HG03280 (cell line): ENCODE results near the gene PDZD8.

ENCODE experiments used
- ATAC-seq: cut with Tn5 transposase; IDR thresholded peaks from one replicate; pipeline ENCODE4 v1.9.1; 2021; ENCODE audit warnings: mild to moderate bottlenecking, moderate library complexity; ENCODE audit not compliant: unreplicated experiment

PDZD8 gene

DNA sequence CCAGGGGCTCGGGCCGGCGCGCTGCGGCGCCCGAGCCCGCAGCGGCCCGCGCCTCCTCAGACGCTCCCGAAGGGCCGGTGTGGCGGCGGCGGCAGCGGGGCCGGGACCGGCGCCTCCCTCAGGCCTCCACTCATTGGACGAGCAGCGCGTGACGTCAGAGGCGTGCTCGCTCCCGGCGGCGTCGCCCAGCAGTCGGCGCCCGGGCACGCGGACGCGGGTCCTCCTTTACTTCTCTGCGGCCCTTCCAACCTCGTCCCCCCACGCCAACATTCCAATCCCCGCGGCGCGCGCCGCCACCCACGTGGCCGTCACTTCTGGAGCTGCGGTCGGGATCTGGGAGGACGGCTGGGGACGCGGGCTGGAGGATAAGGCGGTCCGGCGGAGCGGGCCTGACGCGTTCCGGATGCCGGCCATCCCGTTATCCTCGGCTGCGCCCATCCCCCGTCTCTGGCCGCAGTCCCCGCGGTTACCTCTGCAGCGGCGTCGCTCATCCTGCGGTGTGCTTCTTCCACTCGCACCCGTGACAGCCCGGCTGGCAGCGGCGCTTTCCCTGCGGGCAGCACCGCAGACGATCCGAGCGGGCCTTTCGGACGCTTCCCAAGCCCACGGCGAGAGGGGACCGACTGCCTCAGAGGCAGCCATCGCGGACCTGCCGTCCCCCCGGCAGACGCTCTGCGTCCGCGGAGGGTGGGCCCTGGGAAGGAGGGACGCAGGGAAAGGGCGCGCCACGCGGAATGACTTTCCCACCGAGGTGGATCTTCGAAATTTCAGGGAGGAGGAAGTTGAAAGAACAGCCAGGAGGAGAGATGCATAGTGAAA is at the start of gene PDZD8:
Gene PDZD8 (minus strand): TSS at position 81 of the 819 bp plus-strand sequence. CDS start 213 bp downstream, outside the sequence.
- ATAC-seq = peak; percentile 90

DNA sequence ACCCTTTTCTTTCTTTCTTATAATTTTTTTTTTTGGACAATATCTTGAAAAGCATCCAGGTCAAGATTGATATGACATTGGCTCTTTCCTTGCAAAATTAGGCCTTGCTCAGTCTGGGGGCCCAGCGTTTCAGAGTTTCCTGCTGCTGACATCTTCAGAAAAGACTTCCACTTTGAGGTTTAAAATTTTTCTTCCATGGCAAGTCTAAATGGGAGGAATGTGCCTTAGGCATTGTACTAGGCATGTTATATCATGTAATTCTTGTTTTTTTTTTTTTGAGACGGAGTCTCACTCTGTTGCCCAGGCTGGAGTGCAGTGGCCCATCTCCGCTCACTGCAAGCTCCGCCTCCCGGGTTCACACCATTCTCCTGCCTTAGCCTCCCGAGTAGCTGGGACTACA is 48.9 kb upstream of the PDZD8 start:
- ATAC-seq = no peak

- no peak for ATAC-seq
These were observed 46.7 kb upstream of the PDZD8 start for GRCh38 chr10:117421985-117422384.

DNA sequence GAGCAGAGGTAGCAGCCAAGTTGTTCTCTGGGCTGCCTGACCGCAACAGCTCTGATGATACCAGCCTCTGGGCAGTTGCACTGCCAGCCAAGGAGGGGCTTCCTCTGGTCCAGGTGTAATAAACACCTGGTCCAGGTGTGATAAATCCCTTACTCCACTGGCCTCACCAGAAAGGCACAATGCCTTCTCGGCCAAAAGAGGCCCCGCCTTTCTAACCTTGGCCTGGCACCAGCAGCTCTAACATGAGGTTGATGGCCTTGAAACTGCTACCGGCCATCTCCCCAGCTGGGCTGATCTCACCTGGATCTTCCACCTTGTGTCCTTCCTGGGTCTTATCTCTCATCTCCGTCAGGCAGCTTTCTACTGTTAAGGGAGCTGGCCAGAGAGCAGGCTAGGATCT is 45.5 kb upstream of the PDZD8 start:
- no peak for ATAC-seq

- no peak for ATAC-seq
These were observed 44.7 kb upstream of the PDZD8 start for GRCh38 chr10:117419921-117420320.

DNA sequence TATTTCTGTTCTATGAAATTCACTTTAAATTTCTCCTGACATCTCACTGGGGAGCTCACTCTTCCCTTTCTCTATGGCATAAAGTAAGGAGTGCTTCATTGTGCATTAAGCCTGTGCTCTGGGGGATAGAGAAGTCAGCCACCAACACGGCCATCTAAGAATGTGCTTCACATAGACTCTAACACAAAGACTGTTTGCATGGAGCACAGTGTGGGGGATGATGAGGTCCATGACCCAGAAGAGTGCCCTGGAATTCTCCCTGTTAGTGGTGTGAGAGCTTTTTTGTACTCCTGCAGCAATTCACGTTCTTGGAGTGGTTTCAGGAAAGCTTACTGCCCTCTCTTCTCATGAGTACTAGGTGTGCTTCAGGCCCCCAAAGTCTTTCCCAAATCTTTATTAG is 43.9 kb upstream of the PDZD8 start:
- no peak for ATAC-seq

DNA sequence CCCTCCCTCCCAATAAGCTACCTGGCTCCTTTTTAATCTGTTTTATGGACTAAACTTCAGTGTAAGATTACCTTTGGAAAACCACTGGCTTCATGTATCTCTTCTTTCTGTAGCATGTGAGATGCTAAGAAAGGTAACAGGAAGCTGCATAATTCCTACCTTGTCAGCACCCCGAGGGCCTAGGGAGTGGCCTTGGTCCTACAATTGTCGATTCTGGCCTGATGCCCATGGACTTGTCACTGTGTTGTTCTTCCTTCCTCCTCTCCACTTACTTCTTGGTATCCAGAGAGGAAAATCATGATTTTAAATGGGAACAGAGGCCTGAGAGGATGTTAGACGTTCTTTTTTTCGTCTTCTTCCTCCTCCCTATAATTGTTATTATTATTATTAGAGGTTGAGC is 42.9 kb upstream of the PDZD8 start:
- no peak for ATAC-seq

DNA sequence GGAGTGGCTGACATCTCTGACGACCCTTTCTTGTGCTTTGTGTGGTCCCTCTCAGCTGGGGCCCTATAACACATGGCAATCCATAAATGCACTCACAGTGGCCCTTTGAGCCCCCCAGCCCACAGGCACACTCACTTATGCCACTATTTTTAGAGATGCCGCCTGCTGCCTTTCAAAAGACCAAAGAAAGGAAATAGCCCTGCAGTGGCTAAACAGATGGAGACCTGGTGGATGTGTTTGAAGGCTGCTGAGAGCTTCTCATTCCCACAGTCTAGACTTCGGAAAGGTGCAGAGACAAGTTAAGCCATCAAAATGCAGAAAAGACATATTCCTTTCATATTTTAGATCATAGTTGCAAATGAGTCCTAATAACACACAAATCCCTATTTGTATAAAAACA is 42.0 kb upstream of the PDZD8 start:
- no peak for ATAC-seq

DNA sequence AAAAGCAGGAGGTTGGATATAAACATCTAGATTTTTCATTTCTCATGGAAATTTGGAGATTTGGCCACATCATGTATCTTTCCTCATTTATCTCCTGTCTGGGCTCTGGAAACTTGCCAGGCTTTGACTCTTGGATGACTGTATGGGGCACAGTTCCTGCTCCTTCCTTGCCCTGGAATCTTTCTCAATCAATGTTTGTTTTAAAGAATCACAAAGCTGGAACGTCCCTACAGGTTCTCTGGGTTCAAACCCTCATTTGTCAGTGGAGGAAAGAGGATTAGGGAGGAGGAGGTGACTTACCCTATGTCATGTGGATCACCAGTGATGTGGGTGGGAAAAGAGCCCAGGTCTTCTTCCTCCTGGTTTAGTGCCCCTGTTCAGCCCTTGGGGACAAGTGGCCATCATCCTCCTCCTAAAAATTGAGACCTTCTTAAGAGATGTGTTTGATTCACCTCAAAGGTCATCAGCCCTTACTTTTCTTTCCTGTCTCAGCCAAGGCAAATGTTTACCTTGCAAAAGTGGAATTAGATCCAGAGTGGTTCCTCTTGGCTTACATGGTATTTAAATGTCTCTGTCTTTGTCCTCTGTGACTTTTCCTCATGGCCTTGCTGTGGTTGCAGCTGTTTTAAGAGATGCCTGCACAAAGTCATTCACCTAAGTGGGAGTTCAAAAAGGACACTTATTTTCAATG is 38.8 kb upstream of the PDZD8 start:
- ATAC-seq = no peak

- ATAC-seq = no peak
These were observed 37.3 kb upstream of the PDZD8 start for GRCh38 chr10:117412469-117413010.

DNA sequence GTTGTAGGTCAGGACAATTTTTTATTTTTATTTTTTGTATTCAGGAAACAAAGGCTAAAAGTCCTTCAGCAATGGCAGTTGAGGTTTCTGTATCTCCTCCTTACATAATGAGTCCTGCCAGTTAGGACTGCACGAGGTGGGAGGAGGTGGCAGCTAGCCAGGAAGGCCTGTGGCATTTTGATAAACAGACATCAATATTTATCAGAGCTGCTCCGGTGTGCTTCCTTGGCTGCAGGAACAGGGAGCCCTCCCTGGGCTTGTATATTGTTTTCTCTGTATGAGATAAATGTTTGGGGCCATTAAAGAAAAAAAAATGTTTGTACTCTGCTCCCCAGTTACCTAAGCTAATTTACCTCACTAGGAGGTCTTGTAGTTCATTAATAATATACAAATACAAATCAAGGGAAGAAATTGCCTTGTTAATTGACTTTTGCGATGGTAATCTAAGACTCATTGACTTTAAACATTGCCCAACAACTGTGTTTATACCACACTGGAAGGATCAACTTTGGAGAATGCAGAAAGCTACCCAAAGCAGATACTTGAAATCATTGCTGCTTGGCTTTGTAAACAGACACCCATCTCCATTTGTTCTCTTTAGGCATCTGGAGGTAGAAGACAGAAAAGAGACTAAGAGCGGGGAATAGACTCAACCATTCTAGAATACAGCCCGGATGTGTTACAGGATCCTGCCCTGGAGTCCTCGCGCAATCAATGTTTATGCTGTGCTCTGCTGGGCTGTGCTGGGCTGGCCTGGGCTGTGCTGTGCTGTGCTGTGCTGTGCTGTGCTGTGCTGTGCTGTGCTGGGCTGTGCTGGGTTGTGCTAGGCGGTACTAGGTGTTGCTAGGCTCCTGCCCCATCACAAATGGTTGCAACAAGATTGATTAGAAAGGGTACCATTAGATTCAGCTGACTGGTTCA is 36.5 kb upstream of the PDZD8 start:
- ATAC-seq = no peak

DNA sequence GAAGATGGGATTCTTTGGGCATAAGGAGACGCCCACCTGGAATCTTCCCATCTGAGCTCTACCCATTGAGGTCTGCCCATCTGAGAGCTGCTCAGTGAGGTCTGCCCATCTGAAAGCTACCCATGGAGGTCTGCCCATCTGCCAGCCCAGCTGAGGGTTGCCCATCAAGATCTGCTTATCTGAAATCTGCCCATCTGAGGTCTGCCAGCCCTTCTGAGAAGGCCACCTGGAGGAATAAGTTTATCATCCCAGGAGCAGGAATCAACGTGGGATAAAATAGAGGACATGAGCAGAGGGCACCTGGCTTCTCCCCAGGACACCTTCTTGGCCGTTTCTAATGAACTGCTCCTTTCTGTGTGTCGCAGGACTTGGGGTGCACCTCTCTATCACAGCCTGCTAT is 35.3 kb upstream of the PDZD8 start:
- ATAC-seq = no peak

GRCh38 chr10:117409549-117410305 is 34.5 kb upstream of the PDZD8 start:
- ATAC-seq = no peak

DNA sequence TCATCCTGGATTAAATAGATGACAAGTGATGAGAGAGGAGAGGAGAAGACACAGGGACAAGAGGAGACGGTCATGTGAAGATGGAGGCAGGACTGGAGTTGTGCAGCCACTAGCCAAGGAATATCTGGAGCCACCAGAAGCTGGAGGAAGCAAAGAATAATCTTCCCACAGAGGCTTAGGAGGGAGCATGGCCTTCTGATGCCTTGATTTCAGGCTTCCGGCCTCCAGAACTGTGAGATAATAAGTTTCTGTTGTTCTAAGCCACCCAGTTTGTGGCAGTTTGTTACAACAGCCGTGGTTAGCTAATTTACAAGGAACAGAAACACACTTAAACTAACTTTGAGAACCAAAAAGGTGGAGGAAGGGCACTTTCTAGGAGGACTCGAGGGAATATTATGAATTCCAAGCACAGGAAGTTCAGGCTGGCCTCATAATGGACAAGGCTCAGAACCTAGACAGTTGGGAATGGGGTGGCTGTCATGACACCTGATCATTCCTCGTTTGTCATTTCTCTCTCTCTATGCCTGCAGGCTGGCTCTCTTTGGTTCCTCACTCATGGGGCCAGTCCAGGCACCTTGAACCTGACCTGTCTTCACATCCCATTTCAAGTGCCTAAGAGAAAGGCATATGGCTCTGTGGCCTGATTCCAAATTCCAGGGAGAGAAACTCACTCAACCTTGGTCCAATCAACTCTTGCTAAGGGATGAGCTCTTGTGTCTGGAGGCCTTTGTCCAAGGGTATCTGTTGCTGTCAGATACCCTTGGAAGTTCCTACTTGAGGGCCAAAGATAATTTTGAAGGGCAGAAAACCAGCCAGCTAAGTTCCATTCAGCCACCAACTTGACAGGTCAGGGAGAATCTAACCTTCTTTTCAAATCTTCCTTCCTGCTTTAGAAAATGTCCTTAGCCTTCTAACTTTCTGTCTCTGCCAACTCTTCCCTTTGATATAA is 33.5 kb upstream of the PDZD8 start:
- ATAC-seq = no peak

DNA sequence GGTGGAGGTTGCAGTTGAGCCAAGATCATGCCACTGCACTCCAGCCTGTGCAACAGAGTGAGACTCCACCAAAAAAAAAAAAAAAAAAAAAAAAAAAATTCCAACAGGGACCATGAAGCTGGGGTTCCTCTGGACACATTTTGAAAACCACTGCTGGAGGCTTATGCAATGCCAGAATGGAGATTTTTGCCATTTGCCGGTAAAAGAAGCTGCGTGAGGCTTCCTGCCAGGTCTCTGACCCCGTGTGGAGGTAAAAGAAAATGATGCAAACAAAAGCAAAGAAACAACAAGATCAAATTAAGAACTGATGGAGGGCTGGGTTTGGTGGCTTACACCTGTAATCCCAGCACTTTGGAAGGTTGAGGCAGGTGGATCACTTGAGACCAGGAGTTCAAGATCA is 30.5 kb upstream of the PDZD8 start:
- ATAC-seq = no peak

DNA sequence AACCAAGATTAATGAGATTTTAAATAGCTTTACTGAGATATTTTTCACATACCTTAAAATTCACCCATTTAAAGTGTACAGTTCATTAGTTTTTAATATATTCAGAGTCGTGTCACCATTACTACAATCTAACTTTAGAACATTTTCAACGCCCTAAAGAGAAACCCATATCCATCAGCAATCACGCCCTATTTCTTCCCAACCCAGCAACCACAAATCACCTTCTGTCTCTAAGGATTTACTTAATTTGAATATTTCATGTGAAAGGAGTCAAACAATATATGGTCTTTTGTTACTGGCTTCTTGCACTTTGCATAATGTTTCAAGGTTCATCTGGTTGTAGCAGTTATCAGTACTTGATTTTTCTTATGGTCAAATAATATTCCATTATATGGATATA is 25.1 kb upstream of the PDZD8 start:
- no peak for ATAC-seq

DNA sequence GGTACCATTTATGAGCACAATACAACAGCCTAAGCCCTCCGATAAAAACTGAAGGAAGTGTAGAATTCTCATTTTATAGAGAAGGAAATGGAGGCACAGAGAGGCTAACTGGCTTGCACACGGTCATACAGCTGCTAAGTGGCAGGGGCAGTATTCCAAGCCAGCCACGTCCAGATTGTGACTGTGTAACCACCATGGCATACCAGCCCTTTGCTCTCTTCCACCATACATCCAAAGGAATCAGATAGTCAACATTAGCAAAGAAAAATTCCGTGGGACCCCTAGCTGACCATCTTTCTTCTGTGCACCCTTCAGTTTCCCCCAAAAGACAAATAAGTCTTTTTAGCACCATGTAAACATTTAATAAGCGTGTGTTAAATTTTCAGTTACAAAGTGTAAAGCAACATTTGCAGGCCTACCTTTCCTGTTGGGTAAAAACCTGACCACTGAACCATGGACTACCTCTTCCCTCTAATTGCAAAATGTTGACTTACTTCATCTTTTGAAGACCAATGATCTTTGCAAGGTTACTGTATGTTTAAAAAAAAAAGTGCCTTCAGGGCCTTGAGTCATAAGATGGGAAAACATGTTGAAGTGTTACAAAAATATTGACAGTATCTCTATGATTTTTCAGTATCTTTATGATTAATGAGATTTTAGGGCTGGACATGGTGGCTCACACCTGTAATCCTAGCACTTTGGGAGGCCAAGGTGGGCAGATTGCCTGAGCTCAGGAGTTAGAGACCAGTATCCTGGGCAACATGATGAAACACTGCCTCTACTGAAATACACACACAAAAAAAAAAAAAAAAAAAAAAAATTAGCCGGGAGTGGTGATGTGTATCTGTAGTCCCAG is 24.3 kb upstream of the PDZD8 start:
- no peak for ATAC-seq

DNA sequence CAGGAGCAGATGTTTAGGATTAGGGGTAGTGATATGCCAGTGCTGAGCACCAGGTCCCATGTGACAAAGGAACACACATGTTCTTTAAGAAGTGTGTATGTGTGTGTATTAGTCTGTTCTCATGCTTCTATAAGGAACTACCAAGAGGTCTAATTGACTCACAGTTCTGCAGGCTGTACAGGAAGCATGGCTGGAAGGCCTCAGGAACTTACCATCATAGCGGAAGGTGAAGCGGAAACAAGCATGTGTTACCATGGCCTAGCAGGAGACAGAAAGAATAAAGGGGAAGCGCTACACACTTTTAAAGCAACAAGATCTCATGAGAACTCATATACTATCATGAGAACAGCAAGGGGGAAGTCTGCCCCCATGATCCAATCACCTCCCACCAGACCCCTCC is 22.8 kb upstream of the PDZD8 start:
- ATAC-seq = no peak
